GM19043 (cell line): Measurements from ENCODE around the gene HIPK1.

Experiments used
- ATAC-seq: cut with Tn5 transposase; IDR thresholded peaks from one replicate; pipeline ENCODE4 v1.9.1; 2021; ENCODE audit warnings: low read depth; ENCODE audit not compliant: unreplicated experiment

HIPK1 gene

DNA sequence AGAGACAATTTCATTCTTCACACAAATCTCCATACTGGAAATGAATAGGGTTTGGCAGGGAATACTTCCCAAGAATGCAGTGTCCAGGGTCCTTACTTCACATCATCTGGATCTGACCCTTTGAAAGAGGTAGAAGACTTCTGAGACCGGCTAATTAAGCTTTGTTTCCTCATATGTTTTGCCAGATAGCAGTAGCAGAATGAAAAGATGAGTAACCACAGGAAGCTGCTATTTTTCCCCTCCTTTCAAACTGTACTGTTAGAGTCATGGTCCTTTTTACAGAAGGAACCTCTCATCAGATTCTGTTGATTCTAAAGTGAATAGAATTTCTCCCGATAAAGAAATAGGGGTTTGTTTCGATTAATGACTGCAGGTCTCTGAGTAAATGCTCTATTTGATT, 48.8 kb downstream of the HIPK1 start:
- ATAC-seq = no peak

DNA sequence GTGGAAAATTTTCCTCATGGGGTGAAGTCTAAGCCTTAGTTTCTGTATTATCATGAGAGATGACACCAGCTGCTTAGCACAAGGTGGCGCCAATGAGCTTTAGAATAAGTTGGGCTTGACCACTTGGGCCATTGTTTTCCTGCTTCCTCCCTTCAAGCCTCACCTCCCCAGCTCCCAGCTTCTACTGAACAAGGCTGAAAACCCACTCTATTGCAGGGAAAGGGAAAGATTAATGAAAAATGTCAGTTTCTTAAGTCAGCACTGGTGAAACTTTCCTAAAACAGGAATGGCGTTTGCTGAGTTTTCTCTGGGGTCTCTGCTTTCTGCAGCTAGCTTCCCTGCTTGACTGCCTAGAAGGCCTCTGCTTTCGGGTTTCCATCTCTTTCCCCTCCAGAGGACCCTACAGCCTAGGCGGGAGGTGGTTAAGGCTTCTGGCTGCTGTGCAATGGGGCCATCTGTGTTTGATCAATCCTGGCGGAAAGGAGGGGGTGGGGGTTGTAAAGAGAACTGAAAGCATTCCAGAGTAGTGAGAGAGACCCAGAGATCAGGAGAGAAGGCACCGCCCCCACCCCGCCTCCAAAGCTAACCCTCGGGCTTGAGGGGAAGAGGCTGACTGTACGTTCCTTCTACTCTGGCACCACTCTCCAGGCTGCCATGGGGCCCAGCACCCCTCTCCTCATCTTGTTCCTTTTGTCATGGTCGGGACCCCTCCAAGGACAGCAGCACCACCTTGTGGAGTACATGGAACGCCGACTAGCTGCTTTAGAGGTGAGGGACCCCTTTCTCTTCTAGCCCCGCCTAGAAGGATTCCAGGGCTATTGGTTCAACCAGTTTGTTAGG, 50.0 kb downstream of the HIPK1 start, which contains the start of gene OLFML3:
OLFML3 (plus strand) TSS at position 612 of the 840 bp plus-strand sequence; CDS start at position 655, 43 bp downstream.
- ATAC-seq = no peak

DNA sequence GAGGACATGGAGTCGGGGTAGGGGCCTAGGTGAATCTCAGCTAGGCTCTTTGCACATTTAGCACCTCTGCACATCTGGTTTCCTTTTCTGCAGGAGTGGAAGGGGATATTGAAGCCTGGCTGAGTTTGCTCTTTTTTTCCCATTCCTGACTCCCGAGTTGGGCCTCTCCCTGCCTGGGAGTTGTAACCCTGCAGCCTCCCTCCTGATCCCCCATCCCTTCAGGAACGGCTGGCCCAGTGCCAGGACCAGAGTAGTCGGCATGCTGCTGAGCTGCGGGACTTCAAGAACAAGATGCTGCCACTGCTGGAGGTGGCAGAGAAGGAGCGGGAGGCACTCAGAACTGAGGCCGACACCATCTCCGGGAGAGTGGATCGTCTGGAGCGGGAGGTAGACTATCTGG, 51.0 kb downstream of the HIPK1 start:
- ATAC-seq = no peak

DNA sequence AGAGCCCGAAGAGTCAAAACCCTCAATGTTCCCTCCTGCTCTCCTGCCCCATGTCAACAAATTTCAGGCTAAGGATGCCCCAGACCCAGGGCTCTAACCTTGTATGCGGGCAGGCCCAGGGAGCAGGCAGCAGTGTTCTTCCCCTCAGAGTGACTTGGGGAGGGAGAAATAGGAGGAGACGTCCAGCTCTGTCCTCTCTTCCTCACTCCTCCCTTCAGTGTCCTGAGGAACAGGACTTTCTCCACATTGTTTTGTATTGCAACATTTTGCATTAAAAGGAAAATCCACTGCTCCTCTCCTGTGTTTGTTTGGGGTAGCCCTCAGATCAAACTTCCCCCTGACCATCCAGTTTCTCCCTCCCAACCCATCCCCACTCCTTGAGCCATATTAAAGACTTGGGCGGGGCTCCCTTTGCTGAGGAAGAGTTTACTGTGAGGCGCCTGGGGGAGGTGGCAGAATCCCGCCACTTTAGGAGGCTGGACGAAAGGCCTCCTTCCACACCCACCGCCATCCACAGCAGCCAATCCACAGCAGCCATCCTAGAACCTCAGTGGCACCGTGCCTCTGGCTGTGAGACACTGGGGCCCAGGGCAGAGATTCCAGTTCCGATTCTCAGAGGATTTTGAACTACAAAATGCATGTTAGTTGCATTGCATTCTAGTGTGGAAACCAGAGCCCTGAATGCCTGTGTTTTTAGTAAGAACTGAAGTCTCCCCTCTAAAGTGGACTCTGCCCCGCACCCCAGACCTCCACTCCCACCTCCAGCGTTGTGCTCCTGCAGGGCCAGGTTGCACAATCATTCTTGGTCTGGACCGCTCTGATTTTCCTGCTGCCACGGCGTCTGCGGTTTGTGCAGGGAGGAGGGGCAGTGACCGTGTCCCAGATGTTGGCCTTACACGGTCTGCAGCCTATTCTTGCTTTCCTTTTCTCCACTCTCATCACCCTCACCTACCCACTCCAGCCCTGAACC, 53.1 kb downstream of the HIPK1 start:
- no peak for ATAC-seq

DNA sequence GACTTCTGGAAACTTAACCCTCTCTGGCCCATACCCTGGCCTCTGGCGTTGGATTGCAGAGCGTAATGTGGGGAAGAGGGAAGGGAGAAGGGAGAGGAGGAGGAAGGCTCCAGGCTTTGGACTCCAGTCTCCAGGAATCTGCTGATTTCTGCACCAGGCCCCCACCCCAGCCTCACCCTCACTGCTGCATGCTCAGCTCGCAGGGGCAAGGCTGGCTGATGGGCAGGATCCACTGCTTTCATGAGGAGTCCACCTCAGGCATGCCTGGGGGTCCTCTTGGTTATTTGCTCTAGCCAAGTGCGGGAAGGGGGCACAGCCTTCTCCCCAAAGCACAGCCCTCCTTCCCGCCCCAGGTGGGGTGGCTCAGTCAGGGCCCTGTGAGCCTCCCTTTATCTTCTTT, 53.8 kb downstream of the HIPK1 start:
- ATAC-seq = no peak

DNA sequence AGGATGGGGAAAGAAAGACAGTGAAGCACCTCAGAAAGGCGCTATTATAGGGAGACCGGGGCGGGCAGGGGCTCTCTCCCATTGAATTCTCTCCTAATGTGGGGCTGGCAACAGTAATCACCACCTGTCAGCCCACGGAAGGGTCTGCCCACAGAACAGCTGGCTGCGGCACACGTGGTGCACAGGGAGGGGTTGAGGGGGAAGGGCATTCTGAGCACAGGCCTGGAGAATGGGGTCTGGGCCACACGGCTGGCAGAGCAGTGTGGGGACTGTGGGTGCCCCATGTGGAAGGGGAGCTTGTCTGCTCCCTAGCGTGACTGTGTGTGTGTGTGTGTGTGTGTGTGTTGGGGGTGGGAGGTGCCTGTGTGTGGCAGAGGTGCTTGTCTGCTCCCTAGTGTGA, 54.3 kb downstream of the HIPK1 start:
- no peak for ATAC-seq

DNA sequence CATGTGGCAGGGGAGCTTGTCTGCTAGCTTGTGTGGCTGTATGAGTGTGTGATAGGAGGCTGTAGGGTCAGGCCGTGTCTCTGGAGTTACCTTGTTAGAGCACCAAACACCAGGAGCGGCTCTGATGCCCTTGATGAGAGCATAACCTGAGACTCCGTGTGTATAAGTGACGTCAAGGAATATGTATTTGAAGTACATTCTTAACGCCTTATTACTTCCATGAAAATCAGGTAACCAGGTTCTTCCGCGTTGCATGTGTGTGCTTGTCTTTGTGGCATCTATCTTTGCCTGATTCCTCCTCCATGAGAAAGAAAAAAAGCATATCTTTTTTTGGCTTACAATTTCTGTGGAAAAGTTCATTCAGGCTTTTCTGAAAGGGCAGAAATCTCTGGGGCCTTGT, 54.7 kb downstream of the HIPK1 start:
- no peak for ATAC-seq

DNA sequence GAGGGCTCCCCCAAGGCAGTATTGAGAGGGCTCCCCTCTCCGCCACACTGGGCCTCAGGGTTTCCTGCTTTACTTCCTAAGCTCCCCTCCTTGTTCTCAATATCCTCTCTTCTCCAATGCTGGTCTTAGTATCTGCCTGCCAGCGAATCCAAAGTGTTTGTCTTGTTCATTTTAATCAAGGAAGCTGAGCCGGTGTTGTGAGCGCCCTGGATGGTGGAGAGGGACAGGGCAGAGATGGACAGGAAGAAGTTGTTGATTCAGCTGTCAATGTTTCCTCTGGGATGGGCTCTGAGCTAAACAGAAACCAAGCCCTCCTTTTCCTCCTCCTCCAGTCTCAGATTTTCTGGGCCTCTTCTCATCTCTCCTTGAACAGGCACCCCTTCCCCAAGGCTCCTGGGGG, 55.6 kb downstream of the HIPK1 start:
- ATAC-seq = no peak

DNA sequence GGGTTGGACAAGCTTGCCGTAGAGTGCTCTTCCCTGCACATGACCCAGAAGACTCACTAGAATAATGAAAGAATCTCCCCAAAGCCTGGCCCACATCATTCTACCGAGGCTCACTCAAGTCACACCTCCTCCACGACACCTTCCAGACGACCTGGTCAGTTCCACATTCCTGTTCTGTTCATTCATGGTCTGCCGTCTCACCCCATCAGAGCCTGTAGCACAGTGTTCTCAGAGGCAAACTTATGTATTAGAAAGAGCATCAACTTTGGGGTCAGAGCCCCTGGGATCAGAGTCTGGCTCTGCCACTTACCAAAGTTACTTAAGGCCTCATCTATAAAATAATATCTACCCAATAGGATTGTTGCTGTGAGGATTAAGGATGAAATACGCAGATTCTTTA, 57.7 kb downstream of the HIPK1 start:
- ATAC-seq = no peak

DNA sequence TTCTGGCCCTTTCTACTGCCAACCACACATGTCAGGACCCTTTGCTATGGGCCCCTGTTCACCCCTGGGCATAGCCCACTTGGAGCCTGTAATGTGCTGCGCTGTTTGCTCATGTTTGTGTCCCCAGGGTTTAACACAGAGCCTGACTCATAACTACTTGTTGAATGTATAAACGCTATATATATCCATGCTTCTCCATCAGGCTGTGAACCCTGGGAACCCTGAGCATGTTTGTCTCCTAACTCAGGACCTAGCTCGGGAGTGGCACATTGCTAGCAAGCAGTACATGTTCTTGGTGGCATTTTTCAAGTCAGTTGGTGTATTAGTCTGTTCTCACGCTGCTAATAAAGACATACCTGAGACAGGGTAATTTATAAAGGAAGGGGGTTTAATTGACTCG, 58.1 kb downstream of the HIPK1 start:
- no peak for ATAC-seq

DNA sequence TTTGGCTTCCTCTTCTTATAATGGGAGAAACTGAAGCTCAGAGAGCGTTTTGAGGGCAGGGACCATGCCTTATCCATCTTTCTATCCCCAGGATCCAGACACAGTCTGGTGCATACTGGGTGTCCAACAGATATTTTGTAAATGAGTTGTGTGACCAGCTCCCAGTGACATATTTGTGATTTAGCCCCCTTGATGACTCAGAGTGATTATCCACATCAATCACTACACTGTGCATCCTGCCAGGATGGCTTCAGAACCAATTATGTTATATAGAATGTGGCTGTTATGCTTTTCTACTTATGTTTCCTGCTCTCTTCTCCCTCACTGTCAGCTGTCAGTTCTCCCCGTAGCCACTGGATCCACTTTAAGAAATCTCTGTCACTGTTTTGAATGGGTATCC, 61.4 kb downstream of the HIPK1 start:
- no peak for ATAC-seq

DNA sequence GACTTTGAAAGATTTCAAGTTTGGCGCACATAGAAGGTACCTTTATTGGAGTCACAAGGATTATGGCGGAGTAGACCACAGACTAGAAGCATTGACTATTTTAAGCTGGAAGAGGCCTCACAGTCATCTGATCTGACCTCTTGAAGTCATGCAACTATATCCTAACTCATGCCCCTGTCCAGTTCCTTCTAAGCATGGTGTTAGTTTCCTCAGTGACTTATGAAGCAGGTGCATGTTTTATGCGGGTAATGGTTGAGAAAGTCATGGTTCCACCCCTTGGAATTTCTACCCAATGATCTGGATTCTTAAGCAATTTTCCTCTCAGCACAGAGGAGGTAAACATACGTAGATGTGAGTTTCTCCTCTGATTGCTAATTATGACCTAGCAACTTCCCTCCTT, 61.8 kb downstream of the HIPK1 start:
- no peak for ATAC-seq

DNA sequence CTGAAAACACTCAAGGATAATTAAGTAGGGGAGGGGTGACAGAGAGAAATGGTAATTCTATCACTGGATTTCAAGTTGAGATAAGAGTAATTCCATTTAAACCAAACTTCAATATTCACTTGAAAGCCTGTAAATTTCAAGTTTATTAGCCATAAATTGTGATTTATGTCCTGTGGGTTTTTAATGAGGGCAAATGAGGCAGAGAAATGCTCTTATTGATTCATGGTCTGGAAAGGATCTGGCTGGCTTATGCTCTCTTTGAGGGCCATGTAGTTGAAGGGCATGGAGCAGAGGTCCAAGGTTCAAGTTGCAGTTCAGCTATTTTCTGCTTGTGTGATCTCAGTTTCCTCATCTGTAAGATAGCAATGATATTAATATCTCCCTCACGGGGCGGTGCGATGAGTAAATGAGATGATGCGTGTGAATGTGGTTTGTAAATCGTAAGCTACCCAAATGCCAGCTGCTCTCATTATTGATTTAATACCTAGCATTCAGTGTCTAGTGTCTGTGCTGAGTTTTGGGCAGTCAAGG, 62.4 kb downstream of the HIPK1 start:
- no peak for ATAC-seq

DNA sequence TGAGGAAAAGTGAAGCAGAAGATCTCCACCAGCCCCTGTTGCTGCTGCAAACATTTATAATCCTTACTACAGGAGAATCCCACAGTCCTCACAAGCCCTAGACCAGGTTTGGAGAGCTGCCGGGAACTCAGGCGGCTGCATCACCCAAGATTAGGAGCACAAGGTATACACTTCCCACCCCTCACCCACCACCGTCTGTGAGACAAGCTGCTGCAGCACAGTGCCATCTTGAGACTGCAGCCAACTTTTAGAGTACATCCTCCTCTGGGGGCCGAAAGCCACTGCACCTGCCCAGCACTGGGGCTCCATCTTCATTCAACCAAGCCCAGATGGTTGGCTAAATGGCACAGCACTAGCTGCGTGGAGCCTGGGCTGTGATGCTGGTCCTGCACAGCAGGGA, 63.9 kb downstream of the HIPK1 start:
- ATAC-seq = no peak

DNA sequence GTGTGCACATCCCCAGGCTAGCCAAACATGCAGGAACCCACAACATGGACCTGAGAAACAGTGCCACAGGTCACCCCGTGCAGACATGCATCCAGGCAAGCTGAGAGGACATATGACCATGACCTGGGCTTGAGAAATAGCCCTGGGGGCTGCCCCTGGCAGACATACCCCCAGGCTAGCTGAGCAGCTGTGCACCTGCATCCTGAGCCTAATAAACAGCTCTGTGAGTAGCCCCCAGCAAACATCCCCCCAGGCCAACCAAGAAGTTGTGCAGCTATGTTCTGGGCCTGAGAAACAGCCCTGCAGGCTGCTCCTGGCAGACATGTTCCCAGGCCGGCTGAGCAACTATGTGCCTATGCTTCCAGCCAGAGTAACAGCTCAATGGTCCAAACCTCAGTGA, 64.6 kb downstream of the HIPK1 start:
- no peak for ATAC-seq

DNA sequence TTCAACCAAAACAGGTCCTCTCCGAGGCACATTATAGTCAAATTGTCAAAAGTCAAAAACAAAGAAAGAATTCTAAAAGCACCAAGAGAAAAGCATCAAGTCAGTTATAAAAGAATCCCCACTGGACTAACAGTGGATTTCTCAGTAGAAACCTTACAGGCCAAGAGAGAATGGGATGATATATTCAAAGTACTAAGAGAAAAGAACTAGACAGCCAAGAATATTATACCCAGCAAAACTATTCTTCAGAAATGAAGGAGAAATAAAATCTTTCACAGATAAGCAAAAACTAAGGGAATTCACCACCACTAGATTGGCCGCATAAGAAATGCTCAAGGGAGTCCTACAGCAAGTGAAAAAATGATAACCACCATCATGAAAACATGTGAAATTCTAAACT, 66.3 kb downstream of the HIPK1 start:
- no peak for ATAC-seq

DNA sequence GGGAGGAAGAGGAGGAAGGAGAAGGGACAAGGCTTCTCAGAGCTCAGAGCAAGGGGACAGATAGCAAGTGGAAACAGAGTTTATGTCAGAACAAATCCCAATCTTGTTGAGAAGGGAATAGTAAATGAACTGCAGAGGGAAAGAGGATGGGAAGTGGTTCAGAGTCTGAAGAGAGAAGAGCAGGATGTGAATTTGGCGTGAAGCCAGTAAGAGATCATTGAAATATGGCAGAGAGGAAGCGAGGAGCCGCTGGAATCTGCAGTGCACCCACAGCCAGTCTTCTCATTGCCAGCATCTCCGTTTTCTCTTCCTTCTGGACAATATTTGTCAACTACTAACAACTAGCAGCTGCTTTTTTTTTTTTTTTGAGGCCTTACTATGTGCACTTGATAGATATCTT, 69.2 kb downstream of the HIPK1 start:
- no peak for ATAC-seq

DNA sequence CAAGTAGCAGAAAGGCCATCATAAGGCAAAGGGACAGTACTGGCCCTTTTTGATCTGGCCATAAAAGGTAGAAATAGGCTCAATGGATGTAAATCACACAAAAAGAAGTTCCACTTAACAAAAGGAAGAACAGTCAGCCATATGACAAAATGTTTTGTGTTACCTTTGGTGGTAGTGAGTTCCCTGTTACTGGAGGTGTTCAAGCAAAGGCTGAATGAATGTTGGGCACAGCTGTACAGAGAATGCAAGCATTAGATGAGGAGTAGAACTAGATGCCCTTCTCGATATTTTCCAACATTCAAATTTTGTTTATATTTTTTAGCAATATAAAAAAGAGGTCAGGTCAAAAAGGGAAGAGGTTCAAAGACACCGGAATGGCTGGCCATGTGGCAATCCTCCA, 70.1 kb downstream of the HIPK1 start:
- ATAC-seq = no peak

DNA sequence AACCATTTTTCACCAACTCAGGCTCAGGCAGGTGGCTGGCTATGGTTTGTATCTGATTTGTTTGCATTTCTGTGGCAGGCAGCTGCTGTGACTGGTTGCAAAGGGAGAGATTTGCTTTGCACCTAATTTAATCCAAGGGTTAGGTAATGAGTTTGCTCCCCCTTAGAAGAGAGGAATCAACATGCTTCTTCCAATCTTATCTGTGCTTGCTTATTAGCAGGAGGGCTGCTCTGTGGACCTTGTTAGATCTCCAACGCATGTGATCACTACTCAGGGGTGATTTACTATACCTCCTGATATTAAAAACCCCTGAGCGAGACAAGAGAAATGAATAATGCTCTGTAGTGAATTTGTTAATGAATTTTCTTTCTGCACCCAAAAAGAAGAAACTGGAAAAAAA, 70.7 kb downstream of the HIPK1 start:
- ATAC-seq = no peak

DNA sequence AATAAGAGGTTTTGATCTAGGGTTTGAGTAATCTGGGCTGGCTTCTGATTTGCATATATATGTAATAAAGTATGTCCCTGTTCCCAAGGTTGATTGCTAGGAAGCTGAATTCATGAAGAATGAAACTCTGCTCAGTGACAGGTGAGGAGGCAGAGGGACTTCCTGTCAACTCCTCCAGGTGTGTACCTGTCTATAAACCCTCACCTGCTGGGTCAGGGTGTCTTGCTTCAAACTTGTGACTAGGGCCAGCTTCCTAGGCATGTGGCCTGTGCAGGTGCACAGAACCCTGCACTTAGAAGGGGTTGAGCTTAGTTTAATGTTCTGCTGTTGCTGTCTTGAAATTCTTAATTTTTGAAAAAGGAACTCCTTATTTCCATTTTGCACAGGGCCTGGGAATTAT, 71.3 kb downstream of the HIPK1 start:
- ATAC-seq = no peak

DNA sequence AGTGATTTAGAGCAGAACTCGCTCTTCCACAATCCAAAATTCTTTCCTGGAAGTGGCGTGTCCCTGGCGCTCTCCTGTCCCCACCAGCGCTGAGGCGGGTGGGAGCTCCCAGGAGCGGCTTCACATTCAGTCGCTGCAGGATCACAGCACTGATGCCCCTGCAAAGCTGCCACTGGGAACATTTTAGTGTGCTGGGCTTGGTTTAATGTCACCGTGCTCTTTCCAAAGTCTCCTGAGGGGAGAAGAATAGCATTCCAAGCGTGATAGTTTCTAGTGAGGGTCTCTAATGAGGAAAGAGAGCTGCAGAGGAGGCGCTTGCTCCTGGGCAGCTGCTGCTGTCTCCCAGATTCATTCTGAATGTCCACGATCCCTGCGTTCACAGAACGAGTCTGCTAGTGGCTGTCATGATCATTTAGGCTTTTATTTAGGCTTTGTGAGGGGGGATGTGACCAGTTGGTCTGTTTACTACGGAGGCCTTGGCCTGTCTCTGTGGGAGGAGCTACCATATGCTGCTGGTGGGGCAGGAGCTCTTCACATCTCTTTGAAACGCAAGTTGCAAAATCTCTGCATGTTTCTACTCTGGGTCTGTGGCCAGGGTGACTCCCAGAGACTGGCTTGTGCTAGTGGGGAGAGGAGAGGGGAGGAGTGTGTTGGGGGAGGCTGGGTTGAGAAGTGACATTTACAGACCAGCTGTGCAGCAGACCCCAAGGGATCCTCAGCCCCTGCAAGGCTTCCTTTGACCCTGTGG, 73.5 kb downstream of the HIPK1 start:
- no peak for ATAC-seq
